Activated CD4-positive, alpha-beta T cell treated with anti-CD3 and anti-CD28 coated beads for 48 hours (primary cell): ENCODE results near the gene KRTAP4-16.
"Not testable (repeated sequence)": the region's sequence is repeated elsewhere in the genome, so short reads cannot be mapped to it uniquely, and the experiment has no call there.

Source experiments
- DNase-seq: peaks from one replicate; pipeline ENCODE4 v3.0.0-alpha.2; 2020

KRTAP4-16 gene

DNA sequence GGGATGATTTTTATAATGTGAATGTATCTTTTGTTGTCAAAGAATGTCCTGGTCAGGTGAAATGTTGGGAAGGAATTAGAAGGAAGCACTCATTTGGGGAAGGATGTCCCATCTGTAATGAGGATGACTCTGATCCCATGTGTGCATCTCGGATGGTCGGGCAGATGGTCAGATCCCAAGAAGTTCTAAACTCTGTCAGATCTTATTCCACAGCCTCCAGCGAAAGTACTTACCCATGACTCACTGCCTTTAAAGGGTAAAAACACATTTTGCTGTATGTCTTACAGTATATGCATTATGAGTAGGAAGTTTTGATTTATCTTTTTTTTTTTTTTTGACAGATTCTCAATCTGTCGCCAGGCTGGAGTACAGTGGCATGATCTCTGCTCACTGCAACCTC, 16.7 kb upstream of the KRTAP4-16 start:
- DNase-seq, result no peak

DNA sequence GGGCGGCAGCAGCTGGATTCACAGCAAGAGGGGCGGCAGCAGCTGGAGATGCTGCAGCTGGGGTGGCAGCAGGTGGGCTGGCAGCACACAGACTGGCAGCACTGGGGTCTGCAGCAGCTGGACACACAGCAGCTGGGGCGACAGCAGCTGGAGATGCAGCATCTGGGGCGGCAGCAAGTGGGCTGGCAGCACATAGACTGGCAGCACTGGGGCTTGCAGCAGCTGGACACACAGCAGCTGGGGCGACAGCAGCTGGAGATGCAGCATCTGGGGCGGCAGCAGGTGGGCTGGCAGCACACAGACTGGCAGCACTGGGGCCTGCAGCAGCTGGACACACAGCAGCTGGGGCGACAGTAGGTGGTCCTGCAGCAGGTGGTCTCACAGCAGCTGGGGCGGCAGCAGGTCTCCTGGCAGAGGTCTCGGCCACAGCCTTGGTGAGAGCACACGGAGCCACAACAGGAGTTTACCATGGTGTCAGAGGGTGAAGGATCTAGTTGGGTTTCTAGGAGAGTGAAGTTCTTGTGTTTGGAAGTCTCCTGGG, 15.9 kb upstream of the KRTAP4-16 start, which contains the start of gene KRTAP4-11:
Gene KRTAP4-11 (minus strand): TSS at position 528 of the 541 bp plus-strand sequence. CDS start 58 bp downstream, at position 470.
- DNase-seq, result not testable (repeated sequence)

DNA sequence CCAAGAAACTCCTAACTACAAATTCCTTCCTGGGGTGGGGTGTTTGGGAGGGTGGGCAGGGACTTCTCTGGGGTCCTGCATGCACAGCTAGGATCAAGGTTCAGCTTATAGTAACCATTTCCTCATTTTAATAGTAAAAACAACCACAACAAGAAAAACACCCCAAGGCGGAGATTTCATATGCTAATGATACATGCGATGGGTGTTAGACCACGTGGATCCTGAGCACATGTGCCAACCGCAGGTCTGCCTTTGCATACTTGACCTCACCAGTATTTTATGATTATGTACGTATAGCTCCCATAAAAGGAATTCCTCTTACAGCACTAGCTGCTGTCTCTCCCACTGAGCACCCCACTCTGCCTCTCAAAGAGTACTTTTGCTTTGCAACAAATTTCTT, 14.3 kb upstream of the KRTAP4-16 start:
- no peak for DNase-seq

DNA sequence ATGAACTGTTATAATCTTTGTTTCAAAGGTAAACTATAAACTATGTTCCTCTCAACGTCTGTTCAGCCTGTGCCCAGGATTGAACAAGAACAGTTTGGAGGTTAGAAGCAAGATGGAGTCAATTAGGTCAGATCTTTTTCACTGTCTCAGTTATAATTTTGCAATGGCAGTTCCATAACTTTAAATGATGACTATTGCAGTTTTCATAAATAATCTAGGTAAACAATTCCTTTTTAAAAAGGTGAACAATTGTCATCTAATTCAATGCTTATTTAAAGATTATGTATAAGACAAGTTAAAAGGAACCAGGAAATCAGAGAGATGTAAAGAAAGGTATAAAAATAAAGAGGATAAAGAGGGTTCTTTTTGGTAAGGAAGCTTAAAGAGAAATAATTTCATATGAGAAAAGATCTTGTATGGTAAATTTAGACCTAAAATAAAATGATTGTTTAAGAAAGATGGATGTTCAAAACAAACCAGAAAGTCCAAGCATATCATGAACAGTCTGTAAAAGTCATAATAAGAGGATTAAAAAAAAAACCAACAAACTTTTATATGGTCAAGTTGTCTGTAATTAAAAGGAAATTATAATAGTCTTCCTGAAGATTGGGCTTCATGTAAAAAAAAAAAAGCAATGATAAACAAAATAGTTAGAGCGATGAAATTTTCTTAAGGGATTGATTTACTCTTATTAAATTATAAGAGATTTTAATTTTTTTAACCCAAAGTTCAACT, 9.3 kb upstream of the KRTAP4-16 start:
- no peak for DNase-seq

- not testable (repeated sequence) for DNase-seq
Measured at GRCh38 chr17:41108728-41109386, 6.8 kb upstream of the KRTAP4-16 start.

GRCh38 chr17:41107941-41108450, 6.0 kb upstream of the KRTAP4-16 start:
- no peak for DNase-seq

DNA sequence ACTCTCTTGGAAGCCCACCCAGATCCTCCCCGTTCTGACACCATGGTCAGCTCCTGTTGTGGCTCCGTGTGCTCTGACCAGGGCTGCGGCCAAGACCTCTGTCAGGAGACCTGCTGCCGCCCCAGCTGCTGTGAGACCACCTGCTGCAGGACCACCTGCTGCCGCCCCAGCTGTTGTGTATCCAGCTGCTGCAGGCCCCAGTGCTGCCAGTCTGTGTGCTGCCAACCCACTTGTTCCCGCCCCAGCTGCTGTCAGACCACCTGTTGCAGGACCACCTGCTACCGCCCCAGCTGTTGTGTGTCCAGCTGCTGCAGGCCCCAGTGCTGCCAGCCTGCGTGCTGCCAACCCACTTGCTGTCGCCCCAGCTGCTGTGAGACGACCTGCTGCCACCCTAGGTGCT, 3.3 kb upstream of the KRTAP4-16 start, which contains the start of gene KRTAP4-9:
Gene KRTAP4-9 (plus strand): TSS at position 43 of the 400 bp plus-strand sequence. CDS start 0 bp downstream, at position 43.
- DNase-seq, result not testable (repeated sequence)

DNA sequence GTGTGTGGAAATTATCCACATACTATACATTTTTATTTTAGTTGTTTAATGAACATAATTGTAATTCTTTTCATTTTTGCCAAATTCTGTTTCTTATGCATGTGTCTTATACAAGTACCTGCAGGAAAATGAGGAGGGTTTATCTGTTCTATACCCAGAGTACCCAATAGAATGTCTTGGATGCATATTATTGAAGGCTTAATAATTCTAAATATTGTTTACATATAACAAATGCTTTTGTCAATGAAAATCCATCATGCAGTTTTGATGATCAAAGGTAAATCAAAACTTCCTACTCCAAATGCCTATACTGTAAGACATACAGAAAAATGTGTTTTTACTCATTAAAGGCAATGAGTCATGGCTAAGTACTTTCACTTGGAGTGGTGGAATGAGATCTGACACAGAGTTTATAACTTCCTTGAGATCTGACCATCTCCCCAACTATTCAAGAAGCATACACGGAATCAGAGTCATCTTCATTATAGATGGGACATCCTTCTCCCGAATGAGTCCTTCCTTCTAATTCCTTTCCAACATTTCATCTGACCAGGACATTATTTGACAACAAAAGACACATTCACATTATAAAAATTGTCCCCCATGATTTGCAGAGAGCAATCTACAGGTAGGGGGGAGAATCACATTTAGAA, 2.5 kb upstream of the KRTAP4-16 start:
- DNase-seq, result not testable (repeated sequence)

GRCh38 chr17:41103896-41104295, 1.9 kb upstream of the KRTAP4-16 start:
- no peak for DNase-seq

- DNase-seq, result not testable (repeated sequence)
Measured at GRCh38 chr17:41099682-41100480, 2.1 kb downstream of the KRTAP4-16 start.

GRCh38 chr17:41098481-41098880, 3.5 kb downstream of the KRTAP4-16 start:
- no peak for DNase-seq

DNA sequence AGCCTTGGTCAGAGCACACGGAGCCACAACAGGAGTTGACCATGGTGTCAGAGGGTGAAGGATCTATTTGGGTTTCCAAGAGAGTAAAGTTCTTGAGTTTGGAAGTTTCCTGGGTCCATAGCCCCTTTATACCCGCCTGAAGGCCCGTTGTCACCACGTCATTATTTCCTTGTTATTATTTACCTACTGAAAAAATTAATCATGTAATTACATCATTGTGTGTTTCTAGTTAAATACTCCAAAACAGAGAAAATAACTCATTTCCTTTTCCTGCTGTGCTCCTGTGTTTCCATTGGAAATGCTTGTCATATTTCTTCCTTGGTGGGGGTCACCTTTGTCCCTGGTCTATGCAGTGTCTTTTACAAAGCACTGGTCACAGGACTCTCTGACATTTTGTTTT, 4.0 kb downstream of the KRTAP4-16 start, which contains the start of gene KRTAP4-8:
Gene KRTAP4-8 (minus strand): TSS at position 101 of the 400 bp plus-strand sequence. CDS start 58 bp downstream, at position 43.
- no peak for DNase-seq

- no peak for DNase-seq
Measured at GRCh38 chr17:41096055-41096454, 6.0 kb downstream of the KRTAP4-16 start.

DNA sequence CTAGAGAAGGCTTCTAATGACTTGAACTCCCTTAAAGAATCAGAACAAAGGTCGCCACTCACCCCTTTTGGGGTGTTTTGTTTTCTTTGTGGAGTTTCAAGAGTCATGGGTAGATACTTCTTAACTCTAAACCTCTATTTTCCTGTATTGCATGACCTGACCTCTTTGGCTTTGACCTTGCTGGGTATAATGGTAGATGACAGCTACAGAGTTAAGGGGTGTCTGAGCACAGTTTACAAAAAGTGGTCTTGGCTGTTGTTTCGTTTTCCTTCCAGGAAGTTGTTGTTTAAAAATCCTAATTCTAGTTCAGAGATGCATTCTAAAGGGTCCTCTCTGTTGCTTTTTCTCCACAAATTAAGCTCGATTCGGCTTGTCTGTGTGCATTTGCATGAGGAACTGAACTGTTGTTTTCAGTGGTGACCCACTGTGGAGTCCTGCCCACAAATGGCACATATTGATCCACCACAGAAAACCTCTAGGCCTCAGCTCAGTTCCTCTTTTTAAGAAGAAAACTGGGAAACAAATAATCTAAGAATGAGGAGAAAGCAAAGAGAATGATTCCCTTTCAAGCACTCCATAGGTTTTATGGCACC, 13.2 kb downstream of the KRTAP4-16 start:
- DNase-seq, result not testable (repeated sequence)

GRCh38 chr17:41084100-41084856, 17.7 kb downstream of the KRTAP4-16 start, which contains the start of gene KRTAP4-7:
KRTAP4-7 (plus strand) TSS chr17:41084150; CDS start chr17:41084207, 57 bp downstream.
- DNase-seq, result not testable (repeated sequence)

- DNase-seq, result not testable (repeated sequence)
Measured at GRCh38 chr17:41083427-41083826, 18.6 kb downstream of the KRTAP4-16 start.

DNA sequence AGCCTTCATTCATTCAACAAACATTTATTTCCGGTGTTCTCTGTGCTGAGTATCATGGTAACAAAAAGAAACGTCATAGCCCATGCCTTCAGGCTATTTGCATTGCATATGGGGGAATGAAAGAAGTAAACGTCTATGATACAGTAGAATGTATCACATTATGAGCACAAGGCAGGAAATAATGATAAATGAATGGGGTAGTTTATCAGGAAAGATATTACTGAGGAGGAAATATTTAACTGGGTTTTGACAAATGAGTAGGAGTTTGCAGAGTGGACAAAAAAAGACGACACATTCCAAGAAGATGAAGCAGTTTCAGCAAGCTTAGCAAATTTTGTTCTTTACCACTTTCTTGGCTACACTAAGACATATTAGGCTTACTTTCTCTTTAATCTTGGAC, 19.4 kb downstream of the KRTAP4-16 start:
- DNase-seq, result no peak

- no peak for DNase-seq
Measured at GRCh38 chr17:41076788-41077187, 25.2 kb downstream of the KRTAP4-16 start.

DNA sequence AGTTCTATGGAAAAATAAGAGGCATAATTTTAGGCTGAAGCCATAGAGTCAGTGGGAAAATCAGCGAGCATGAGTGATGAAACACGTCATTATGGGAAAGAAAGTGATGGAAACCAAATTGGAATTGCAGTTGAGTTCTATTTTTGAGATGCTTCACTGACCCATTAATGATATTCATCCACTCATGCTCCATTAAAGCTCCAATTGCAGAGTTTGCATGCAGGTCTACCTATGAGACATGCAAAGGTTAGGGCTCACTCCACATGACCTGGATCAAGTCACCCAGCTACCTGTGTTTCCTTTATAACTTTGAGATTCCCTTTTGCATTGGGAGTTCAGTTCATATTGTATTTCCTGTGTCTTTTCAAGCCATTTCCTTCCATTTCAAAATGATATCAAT, 28.3 kb downstream of the KRTAP4-16 start:
- DNase-seq, result no peak

DNA sequence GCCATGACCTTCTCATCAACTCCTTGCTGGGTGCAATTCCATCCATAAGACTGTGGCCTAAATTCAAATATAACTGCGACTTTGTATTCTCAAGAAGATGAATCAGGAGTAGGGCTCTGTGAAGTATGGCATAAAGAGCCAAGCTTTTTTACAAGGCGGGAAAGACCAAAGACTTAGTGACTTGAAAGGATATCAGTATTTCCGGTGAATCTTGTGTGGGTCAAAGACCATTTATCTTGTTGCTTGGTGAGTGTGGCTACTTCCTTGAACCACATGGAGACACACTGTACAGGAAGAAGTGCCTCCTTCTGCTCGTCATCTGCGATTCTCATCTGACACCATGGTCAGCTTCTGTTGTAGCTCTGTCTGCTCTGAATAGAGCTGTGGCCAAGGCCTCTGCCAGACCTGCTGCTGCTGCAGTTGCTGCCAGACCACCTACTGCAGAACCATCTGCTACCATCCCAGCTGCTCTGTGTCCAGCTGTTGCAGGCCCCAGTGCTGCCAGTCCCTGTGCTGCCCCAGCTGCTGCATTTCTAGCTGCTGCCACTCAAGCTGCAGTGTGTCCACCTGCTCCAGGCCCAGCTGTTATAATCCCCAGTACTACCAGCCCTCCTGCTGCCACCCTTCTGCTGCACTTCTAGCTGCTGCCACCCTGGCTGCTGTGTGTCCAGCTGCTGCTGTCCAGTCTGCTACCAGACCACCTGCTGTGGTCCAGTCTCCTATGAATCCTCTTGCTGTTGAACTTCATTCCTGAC, 30.2 kb downstream of the KRTAP4-16 start:
- no peak for DNase-seq
